ENCODE data around the gene CCDC40. TPM values are rescaled to one million over a fixed set of nuclear protein-coding genes. Genes with fewer than 3 reads are reported as not detected.
A peak's percentile ranks its signal among the peaks of the same experiment; 100 is the strongest.
"Not testable (repeated sequence)": the region's sequence is repeated elsewhere in the genome, so short reads cannot be mapped to it uniquely, and the experiment has no call there.

CCDC40 gene
- total and polyA plus RNA-seq, 4 donors = 6.9 to 34.6 (median 22.2) TPM

DNA sequence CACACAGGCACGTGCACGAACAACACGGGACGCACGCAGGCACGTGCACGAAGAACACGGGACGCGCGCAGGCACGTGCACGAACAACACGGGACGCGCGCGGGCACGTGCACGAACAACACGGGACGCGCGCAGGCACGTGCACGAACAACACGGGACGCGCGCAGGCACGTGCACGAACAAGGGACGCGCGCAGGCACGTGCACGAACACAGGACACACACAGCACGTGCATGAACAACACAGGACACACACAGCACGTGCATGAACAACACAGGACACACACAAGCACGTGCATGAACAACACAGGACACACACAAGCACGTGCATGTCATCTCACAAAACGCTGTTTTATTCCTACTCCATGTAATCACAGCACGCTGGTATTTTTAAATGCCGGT is 53.7 kb downstream of the CCDC40 start:
- not testable (repeated sequence) for H3K27me3 ChIP-seq (ENCODE audit: control insufficient read depth, insufficient read depth, low read length); H3K9me3 ChIP-seq (ENCODE audit: control insufficient read depth, insufficient read depth, low read length); H3K27ac ChIP-seq (ENCODE audit: low read depth, low read length); H3K4me3 ChIP-seq (ENCODE audit: low read depth, low read length); H3K4me1 ChIP-seq (ENCODE audit: control insufficient read depth, insufficient read depth, low read length); DNase-seq (ENCODE audit: low read depth in 4 of 6, low spot score in 6 of 6)
- 96% methylated on average over 44 of the region's 44 CpGs for WGBS (ENCODE audit: insufficient coverage)
- peaks cover 47% of the 10 kb centered on the region for H3K36me3 ChIP-seq (ENCODE audit: control insufficient read depth, insufficient read depth, low read length)

- H3K4me3 ChIP-seq (ENCODE audit: low read depth, low read length) = no peak overlapping the region
- no peak overlapping the region for H3K27ac ChIP-seq (ENCODE audit: low read depth, low read length)
- WGBS (ENCODE audit: insufficient coverage) = 56% methylated on average over 3 of the region's 4 CpGs
- no peaks in the 10 kb centered on the region for H3K27me3 ChIP-seq (ENCODE audit: control insufficient read depth, insufficient read depth, low read length)
- peaks cover 46% of the 10 kb centered on the region for H3K36me3 ChIP-seq (ENCODE audit: control insufficient read depth, insufficient read depth, low read length)
- H3K4me1 ChIP-seq (ENCODE audit: control insufficient read depth, insufficient read depth, low read length) = no peaks in the 10 kb centered on the region
- peak in 1 of 6 donors; percentile 43 for DNase-seq (ENCODE audit: low read depth in 4 of 6, low spot score in 6 of 6)
- no peaks in the 10 kb centered on the region for H3K9me3 ChIP-seq (ENCODE audit: control insufficient read depth, insufficient read depth, low read length)
Measured at GRCh38 chr17:80091376-80091775, 54.9 kb downstream of the CCDC40 start.

GRCh38 chr17:80092959-80093358 is 56.5 kb downstream of the CCDC40 start:
- Histone ChIP-seq H3K4me3 (ENCODE audit: low read depth, low read length) (no peak overlapping the region), H3K4me1 (ENCODE audit: control insufficient read depth, insufficient read depth, low read length) (peaks cover 9% of the 10 kb centered on the region), H3K27ac (ENCODE audit: low read depth, low read length) (no peak overlapping the region), H3K9me3 (ENCODE audit: control insufficient read depth, insufficient read depth, low read length) (no peaks in the 10 kb centered on the region), H3K36me3 (ENCODE audit: control insufficient read depth, insufficient read depth, low read length) (peaks cover 41% of the 10 kb centered on the region), H3K27me3 (ENCODE audit: control insufficient read depth, insufficient read depth, low read length) (no peaks in the 10 kb centered on the region)
- 79% methylated on average over 6 of the region's 8 CpGs for WGBS (ENCODE audit: insufficient coverage)
- DNase-seq (ENCODE audit: low read depth in 4 of 6, low spot score in 6 of 6) = no peak

DNA sequence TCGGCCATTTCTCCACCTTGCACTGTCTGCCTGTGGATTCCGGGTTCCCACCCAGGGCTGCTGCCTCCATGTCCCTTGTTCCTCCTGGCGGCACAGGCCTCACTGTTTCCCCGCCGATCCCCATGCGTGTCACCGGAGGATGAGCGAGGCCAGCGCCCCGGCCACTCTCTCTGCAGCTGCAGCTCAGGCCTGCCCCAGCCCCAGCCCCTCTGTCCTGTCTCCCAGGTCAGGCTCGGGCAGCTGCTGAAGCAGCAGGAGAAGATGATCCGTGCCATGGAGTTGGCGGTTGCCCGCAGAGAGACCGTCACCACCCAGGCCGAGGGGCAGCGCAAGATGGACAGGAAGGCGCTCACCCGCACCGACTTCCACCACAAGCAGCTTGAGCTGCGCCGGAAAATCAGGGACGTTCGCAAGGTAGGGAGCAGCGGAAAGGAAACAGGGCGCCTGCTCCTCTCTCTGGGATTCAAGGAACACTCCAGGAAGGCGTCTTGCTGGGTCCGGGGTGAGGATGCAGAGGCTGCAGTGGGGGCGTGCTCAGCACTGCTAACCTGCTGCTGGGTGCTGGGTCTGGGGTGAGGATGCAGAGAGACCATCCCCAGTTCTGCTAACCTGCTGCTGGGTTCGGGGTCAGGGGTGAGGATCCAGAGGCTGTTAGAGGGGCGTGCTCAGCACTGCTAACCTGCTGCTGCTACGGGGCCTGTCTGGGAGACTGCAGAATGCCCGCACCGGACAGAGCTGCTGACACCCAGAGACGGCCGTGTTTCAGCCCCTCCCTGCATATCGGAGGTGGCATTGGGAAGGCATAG is 58.8 kb downstream of the CCDC40 start:
- no peaks in the 10 kb centered on the region for H3K27me3 ChIP-seq (ENCODE audit: control insufficient read depth, insufficient read depth, low read length)
- peaks cover 41% of the 10 kb centered on the region for H3K36me3 ChIP-seq (ENCODE audit: control insufficient read depth, insufficient read depth, low read length)
- WGBS (ENCODE audit: insufficient coverage) = 84% methylated on average over 37 of the region's 37 CpGs
- no peak for DNase-seq (ENCODE audit: low read depth in 4 of 6, low spot score in 6 of 6)
- no peaks in the 10 kb centered on the region for H3K9me3 ChIP-seq (ENCODE audit: control insufficient read depth, insufficient read depth, low read length)
- H3K4me1 ChIP-seq (ENCODE audit: control insufficient read depth, insufficient read depth, low read length) = peaks cover 9% of the 10 kb centered on the region
- H3K4me3 ChIP-seq (ENCODE audit: low read depth, low read length) = no peak overlapping the region
- H3K27ac ChIP-seq (ENCODE audit: low read depth, low read length) = no peak overlapping the region

- DNase-seq (ENCODE audit: low read depth in 4 of 6, low spot score in 6 of 6) = no peak
- no peak overlapping the region for H3K27ac ChIP-seq (ENCODE audit: low read depth, low read length)
- H3K4me3 ChIP-seq (ENCODE audit: low read depth, low read length) = no peak overlapping the region
- no peaks in the 10 kb centered on the region for H3K27me3 ChIP-seq (ENCODE audit: control insufficient read depth, insufficient read depth, low read length)
- H3K36me3 ChIP-seq (ENCODE audit: control insufficient read depth, insufficient read depth, low read length) = peaks cover 38% of the 10 kb centered on the region
- peaks cover 14% of the 10 kb centered on the region for H3K4me1 ChIP-seq (ENCODE audit: control insufficient read depth, insufficient read depth, low read length)
- WGBS (ENCODE audit: insufficient coverage) = 85% methylated on average over 16 of the region's 16 CpGs
- H3K9me3 ChIP-seq (ENCODE audit: control insufficient read depth, insufficient read depth, low read length) = no peaks in the 10 kb centered on the region
Measured at GRCh38 chr17:80095844-80096475, 59.5 kb downstream of the CCDC40 start.

- Histone ChIP-seq H3K9me3 (ENCODE audit: control insufficient read depth, insufficient read depth, low read length) (no peaks in the 10 kb centered on the region), H3K4me1 (ENCODE audit: control insufficient read depth, insufficient read depth, low read length) (peaks cover 16% of the 10 kb centered on the region), H3K27me3 (ENCODE audit: control insufficient read depth, insufficient read depth, low read length) (no peaks in the 10 kb centered on the region), H3K27ac (ENCODE audit: low read depth, low read length) (no peak overlapping the region), H3K36me3 (ENCODE audit: control insufficient read depth, insufficient read depth, low read length) (peaks cover 35% of the 10 kb centered on the region), H3K4me3 (ENCODE audit: low read depth, low read length) (no peak overlapping the region)
- DNase-seq (ENCODE audit: low read depth in 4 of 6, low spot score in 6 of 6) = peak in 2 of 6 donors; percentile 35 to 42
- 30% methylated on average over 12 of the region's 12 CpGs for WGBS (ENCODE audit: insufficient coverage)
Measured at GRCh38 chr17:80096561-80097021, 60.1 kb downstream of the CCDC40 start.

GRCh38 chr17:80097127-80097621 is 60.7 kb downstream of the CCDC40 start:
- Histone ChIP-seq H3K36me3 (ENCODE audit: control insufficient read depth, insufficient read depth, low read length) (peaks cover 35% of the 10 kb centered on the region), H3K27ac (ENCODE audit: low read depth, low read length) (no peak overlapping the region), H3K4me1 (ENCODE audit: control insufficient read depth, insufficient read depth, low read length) (peaks cover 21% of the 10 kb centered on the region), H3K9me3 (ENCODE audit: control insufficient read depth, insufficient read depth, low read length) (no peaks in the 10 kb centered on the region), H3K4me3 (ENCODE audit: low read depth, low read length) (no peak overlapping the region), H3K27me3 (ENCODE audit: control insufficient read depth, insufficient read depth, low read length) (no peaks in the 10 kb centered on the region)
- WGBS (ENCODE audit: insufficient coverage) = 75% methylated on average over 17 of the region's 17 CpGs
- no peak for DNase-seq (ENCODE audit: low read depth in 4 of 6, low spot score in 6 of 6)

DNA sequence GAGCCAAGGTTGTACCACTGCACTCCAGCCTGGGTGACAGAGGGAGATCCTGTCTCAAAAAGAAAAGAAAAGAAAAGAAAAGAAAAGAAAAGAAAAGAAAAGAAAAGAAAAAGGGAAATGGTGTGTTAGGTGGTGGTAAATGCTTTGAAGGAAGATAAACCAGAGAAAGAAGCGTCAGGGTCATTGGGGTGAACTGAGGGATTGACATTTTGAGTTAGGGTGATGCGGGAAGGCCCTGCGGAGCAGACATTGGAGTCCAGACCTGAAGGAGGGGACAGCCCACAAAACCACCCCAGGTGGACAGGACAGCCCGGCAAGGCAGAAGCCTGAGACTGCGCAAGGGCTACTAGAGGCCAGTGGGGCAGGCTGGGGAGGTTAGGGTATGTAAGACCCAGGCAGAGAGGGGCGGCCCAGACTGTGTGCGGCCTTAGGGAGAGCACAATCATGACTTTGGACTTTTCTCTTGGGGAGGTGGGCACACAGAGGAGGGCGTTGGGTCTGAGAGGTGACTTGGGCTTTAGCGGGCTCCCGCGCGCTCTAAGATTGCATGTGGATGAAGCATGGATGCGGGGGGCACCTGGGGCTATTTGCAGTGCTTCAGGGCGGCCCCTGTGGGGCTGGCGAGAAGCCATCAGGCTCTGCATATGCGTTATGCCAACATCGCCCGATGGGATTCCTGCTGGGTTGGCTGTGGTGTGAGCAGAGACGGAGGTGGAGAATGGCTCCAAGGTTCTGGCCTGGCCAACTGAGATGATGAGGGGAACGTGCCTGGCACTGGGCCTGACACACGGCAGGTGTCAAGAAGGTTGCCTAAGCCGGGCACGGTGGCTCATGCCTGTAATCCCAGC is 61.6 kb downstream of the CCDC40 start:
- H3K4me1 ChIP-seq (ENCODE audit: control insufficient read depth, insufficient read depth, low read length) = peaks cover 29% of the 10 kb centered on the region
- DNase-seq (ENCODE audit: low read depth in 4 of 6, low spot score in 6 of 6) = no peak
- peaks cover 35% of the 10 kb centered on the region for H3K36me3 ChIP-seq (ENCODE audit: control insufficient read depth, insufficient read depth, low read length)
- no peaks in the 10 kb centered on the region for H3K27me3 ChIP-seq (ENCODE audit: control insufficient read depth, insufficient read depth, low read length)
- WGBS (ENCODE audit: insufficient coverage) = 86% methylated on average over 23 of the region's 23 CpGs
- H3K9me3 ChIP-seq (ENCODE audit: control insufficient read depth, insufficient read depth, low read length) = no peaks in the 10 kb centered on the region
- no peak overlapping the region for H3K27ac ChIP-seq (ENCODE audit: low read depth, low read length)
- no peak overlapping the region for H3K4me3 ChIP-seq (ENCODE audit: low read depth, low read length)

- Histone ChIP-seq H3K27ac (ENCODE audit: low read depth, low read length) (no peak overlapping the region), H3K4me3 (ENCODE audit: low read depth, low read length) (no peak overlapping the region), H3K4me1 (ENCODE audit: control insufficient read depth, insufficient read depth, low read length) (peaks cover 43% of the 10 kb centered on the region), H3K9me3 (ENCODE audit: control insufficient read depth, insufficient read depth, low read length) (no peaks in the 10 kb centered on the region), H3K36me3 (ENCODE audit: control insufficient read depth, insufficient read depth, low read length) (peaks cover 38% of the 10 kb centered on the region), H3K27me3 (ENCODE audit: control insufficient read depth, insufficient read depth, low read length) (no peaks in the 10 kb centered on the region)
- 91% methylated on average over 22 of the region's 27 CpGs for WGBS (ENCODE audit: insufficient coverage)
- DNase-seq (ENCODE audit: low read depth in 4 of 6, low spot score in 6 of 6) = no peak
Measured at GRCh38 chr17:80099291-80100034, 63.0 kb downstream of the CCDC40 start.
